Transverse colon (tissue), 4 donors: ENCODE measurements around the gene TNFRSF18.

Experiments used
- CTCF ChIP-seq, 5 experiments: fragments of 200-600 bp in 3 of 5; fragments of 450-650 bp in 2 of 5; sonication (generic) in 3 of 5; IDR thresholded peaks; 1 replicate in 2 of 5; 2 replicates in 3 of 5; pipeline ENCODE4 v1.5.1; 2016 to 2017; ENCODE audit warnings: antibody characterized with exemption in 5 of 5, inconsistent platforms in 3 of 5, mild to moderate bottlenecking in 2 of 5, moderate library complexity in 1 of 5
- POLR2A ChIP-seq: fragments of 450-650 bp; IDR thresholded peaks from one replicate; pipeline ENCODE4 v1.6.1; 2016; ENCODE audit warnings: antibody characterized with exemption, mild to moderate bottlenecking, moderate library complexity
- POLR2AphosphoS5 ChIP-seq, 3 donors: sonication (generic); formaldehyde crosslinking; IDR thresholded peaks; one replicate each; pipeline ENCODE4 v1.6.1; 2016; ENCODE audit warnings: antibody characterized with exemption in 3 of 3

- TF ChIP-seq CTCF (IDR thresholded peaks at IDR 0.05) (no peak), POLR2A (no peak), POLR2AphosphoS5 (IDR thresholded peaks at IDR 0.05) (no peak)
These were observed 4.5 kb upstream of the TNFRSF18 start for GRCh38 chr1:1210726-1211540.
